Neural progenitor cell (in vitro differentiated cells): Measurements from ENCODE around the gene TMSB4X. TPM values are rescaled to one million over a fixed set of nuclear protein-coding genes. Genes with fewer than 3 reads are reported as not detected.

Source experiments
- DNase-seq: peaks from one replicate; pipeline ENCODE4 v3.0.0-alpha.2; 2016; ENCODE audit warnings: low spot score
- H2AFZ ChIP-seq: fragments of 200-600 bp; sonication (generic); replicated peaks from 2 replicates; pipeline ENCODE4 v1.6.1; 2016; ENCODE audit warnings: antibody characterized with exemption
- H3F3A ChIP-seq: fragments of 200-600 bp; sonication (generic); 2 replicates; pipeline ENCODE4 v1.6.1; 2016; ENCODE audit warnings: antibody characterized with exemption, low read depth
- H3K27ac ChIP-seq: fragments of 200-600 bp; sonication (generic); 2 replicates; pipeline ENCODE4 v1.5.1; 2016; ENCODE audit warnings: mild to moderate bottlenecking
- H3K27me3 ChIP-seq: fragments of 200-600 bp; sonication (generic); 2 replicates; pipeline ENCODE4 v1.6.1; 2016; ENCODE audit warnings: mild to moderate bottlenecking, moderate library complexity
- H3K36me3 ChIP-seq: fragments of 200-600 bp; sonication (generic); 2 replicates; pipeline ENCODE4 v1.5.1; 2016
- H3K4me1 ChIP-seq: fragments of 200-600 bp; sonication (generic); 2 replicates; pipeline ENCODE4 v1.6.1; 2016; ENCODE audit warnings: mixed run types
- H3K4me2 ChIP-seq: fragments of 200-600 bp; sonication (generic); 2 replicates; pipeline ENCODE4 v1.6.1; 2016
- H3K4me3 ChIP-seq: fragments of 200-600 bp; sonication (generic); 2 replicates; pipeline ENCODE4 v1.5.1; 2016
- H3K79me2 ChIP-seq: fragments of 200-600 bp; sonication (generic); 2 replicates; pipeline ENCODE4 v1.6.1; 2016; ENCODE audit warnings: low read depth
- H3K9ac ChIP-seq: fragments of 200-600 bp; sonication (generic); 2 replicates; pipeline ENCODE4 v1.6.1; 2016
- H3K9me3 ChIP-seq: fragments of 200-600 bp; sonication (generic); 2 replicates; pipeline ENCODE4 v1.5.1; 2016; ENCODE audit warnings: low read depth
- H4K20me1 ChIP-seq: fragments of 200-600 bp; sonication (generic); 2 replicates; pipeline ENCODE4 v1.6.1; 2016; ENCODE audit warnings: low read depth
- H3K27ac Mint-ChIP-seq: 3 replicates; pipeline ENCODE4 v1.8.0; 2021; ENCODE audit warnings: mixed read lengths
- H3K27me3 Mint-ChIP-seq: 2 replicates; pipeline ENCODE4 v1.8.0; 2022; ENCODE audit warnings: low read depth, mild to moderate bottlenecking, inconsistent platforms, moderate library complexity, mixed read lengths; ENCODE audit not compliant: insufficient read depth
- H3K36me3 Mint-ChIP-seq: 3 replicates; pipeline ENCODE4 v1.8.0; 2021; ENCODE audit warnings: mixed read lengths
- H3K4me1 Mint-ChIP-seq: 3 replicates; pipeline ENCODE4 v1.8.0; 2021; ENCODE audit warnings: mixed read lengths
- H3K4me3 Mint-ChIP-seq: 3 replicates; pipeline ENCODE4 v1.8.0; 2021; ENCODE audit warnings: mild to moderate bottlenecking, moderate library complexity, mixed read lengths
- H3K9me3 Mint-ChIP-seq: 3 replicates; pipeline ENCODE4 v1.8.0; 2020; ENCODE audit warnings: mixed read lengths
- EZH2 ChIP-seq: fragments of 200-600 bp; sonication (generic); IDR thresholded peaks from 2 replicates; pipeline ENCODE4 v1.6.1; 2017; ENCODE audit warnings: antibody characterized with exemption, mild to moderate bottlenecking, moderate library complexity
- EZH2phosphoT487 ChIP-seq: fragments of 200-600 bp; sonication (generic); IDR thresholded peaks from 2 replicates; pipeline ENCODE4 v1.6.1; 2017; ENCODE audit warnings: antibody characterized with exemption
- total RNA-seq: library from RNA; depleted of rRNA; stranded (reverse); fragments of >200 nt; gene quantifications from 2 replicates; pipeline ENCODE4 v1.2.3, GENCODE V29; 2015; ENCODE audit warnings: low replicate concordance
- TF ChIP-seq, protein P1 (sequence below): fragments of 200-600 bp; sonication (generic); IDR thresholded peaks from 2 replicates; pipeline ENCODE4 v1.5.1; 2017; ENCODE audit warnings: antibody characterized with exemption, mild to moderate bottlenecking

TMSB4X gene
- total RNA-seq, 1 donor from 2014 or later, result 3,462 TPM

DNA sequence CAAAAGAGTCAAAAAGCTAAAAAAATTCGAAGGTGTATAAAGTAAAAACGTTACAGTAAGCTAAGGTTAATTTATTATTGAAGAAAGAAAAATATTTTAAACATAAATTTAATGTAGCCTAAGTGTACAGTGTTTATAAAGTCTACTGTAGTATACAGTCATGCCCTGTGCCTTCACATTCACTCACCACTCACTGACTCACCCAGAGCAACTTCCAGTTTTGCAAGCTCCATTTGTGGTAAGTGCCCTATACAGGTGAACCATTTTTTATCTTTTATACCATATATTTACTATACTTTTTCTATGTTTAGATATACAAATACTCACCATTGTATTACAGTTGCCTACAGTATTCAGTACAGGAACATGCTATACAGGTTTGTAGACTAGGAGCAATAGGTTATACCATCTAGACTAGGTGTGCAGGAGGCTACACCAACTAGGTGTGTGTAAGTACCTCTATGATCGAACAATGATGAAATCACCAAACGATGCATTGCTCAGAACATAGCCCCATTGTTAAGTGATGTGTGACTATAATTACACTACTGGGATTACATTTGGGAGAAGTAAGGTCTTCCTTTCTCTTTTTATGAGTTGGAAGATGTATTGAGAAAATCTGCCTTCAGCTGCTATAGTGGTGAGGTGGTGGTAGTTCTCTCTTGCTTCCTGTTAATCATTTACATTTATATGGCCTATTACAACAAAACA is 27.2 kb downstream of the TMSB4X start:
- Histone ChIP-seq H4K20me1 (no peaks in the 10 kb centered on the region), H3F3A (no peaks in the 10 kb centered on the region), H3K9me3 (no peaks in the 10 kb centered on the region), H2AFZ (no peak overlapping the region), H3K9ac (no peak overlapping the region), H3K27ac (no peak overlapping the region), H3K36me3 (no peaks in the 10 kb centered on the region), H3K4me2 (no peak overlapping the region), H3K4me1 (peaks cover 20% of the 10 kb centered on the region), H3K4me3 (no peak overlapping the region), H3K27me3 (no peaks in the 10 kb centered on the region), H3K79me2 (no peaks in the 10 kb centered on the region)
- H3K4me1 Mint-ChIP-seq, result peaks cover 27% of the 10 kb centered on the region
- peaks cover 7% of the 10 kb centered on the region for H3K9me3 Mint-ChIP-seq
- DNase-seq, result no peak
- no peak overlapping the region for H3K4me3 Mint-ChIP-seq
- no peaks in the 10 kb centered on the region for H3K27me3 Mint-ChIP-seq
- H3K36me3 Mint-ChIP-seq, result no peaks in the 10 kb centered on the region
- TF ChIP-seq EZH2 (no peak), EZH2phosphoT487 (no peak)
- TF ChIP-seq, protein P1, sequence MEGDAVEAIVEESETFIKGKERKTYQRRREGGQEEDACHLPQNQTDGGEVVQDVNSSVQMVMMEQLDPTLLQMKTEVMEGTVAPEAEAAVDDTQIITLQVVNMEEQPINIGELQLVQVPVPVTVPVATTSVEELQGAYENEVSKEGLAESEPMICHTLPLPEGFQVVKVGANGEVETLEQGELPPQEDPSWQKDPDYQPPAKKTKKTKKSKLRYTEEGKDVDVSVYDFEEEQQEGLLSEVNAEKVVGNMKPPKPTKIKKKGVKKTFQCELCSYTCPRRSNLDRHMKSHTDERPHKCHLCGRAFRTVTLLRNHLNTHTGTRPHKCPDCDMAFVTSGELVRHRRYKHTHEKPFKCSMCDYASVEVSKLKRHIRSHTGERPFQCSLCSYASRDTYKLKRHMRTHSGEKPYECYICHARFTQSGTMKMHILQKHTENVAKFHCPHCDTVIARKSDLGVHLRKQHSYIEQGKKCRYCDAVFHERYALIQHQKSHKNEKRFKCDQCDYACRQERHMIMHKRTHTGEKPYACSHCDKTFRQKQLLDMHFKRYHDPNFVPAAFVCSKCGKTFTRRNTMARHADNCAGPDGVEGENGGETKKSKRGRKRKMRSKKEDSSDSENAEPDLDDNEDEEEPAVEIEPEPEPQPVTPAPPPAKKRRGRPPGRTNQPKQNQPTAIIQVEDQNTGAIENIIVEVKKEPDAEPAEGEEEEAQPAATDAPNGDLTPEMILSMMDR, result no peak
- no peak overlapping the region for H3K27ac Mint-ChIP-seq

DNA sequence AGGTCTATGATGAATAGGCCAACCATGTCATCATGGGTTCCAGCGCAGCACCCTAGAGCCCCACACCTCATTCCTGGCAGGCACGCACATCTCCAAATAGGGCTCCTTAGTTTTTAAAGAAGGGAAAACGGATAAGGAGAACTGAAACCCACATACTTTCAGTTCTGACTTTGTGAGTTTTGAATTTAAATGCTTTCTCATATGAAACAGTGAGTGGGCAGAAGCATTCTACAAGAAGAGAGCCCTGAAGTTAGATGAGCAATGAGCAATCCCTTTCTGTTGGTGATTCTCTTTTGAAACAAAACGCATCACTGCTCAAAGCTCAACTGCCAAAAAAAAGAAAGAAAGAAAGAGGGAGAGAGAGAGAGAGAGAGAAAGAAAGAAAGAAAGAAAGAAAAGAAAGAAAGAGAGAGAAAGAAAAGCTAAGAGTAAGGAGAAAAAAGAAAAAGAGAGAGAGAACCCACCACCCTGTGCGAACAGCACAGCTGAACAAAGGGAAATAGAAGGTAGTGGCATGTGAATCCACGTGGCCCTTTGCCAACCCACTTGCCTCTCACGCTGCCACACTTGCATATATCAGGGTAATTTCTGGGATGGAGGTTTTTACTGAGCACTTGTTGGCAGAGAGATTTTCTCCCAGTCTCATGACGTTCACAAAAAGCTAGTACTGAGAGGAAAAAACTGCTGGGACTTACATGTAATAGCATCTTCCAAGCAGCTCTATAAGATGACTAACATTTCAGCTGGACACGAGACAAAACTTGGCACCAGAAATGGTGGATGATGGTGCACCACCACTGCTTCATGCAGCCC is 31.0 kb downstream of the TMSB4X start:
- H3K36me3 Mint-ChIP-seq, result no peaks in the 10 kb centered on the region
- Histone ChIP-seq H3F3A (no peaks in the 10 kb centered on the region), H4K20me1 (no peaks in the 10 kb centered on the region), H3K4me3 (no peak overlapping the region), H3K27ac (no peak overlapping the region), H3K4me1 (no peaks in the 10 kb centered on the region), H3K9ac (no peak overlapping the region), H3K9me3 (no peaks in the 10 kb centered on the region), H3K36me3 (no peaks in the 10 kb centered on the region), H3K4me2 (no peak overlapping the region), H3K27me3 (no peaks in the 10 kb centered on the region), H2AFZ (no peak overlapping the region), H3K79me2 (no peaks in the 10 kb centered on the region)
- H3K27me3 Mint-ChIP-seq, result no peaks in the 10 kb centered on the region
- H3K27ac Mint-ChIP-seq, result no peak overlapping the region
- no peak overlapping the region for H3K4me3 Mint-ChIP-seq
- H3K4me1 Mint-ChIP-seq, result peaks cover 10% of the 10 kb centered on the region
- H3K9me3 Mint-ChIP-seq, result peaks cover 7% of the 10 kb centered on the region
- TF ChIP-seq EZH2phosphoT487 (no peak), EZH2 (no peak)
- TF ChIP-seq, protein P1, result no peak
- no peak for DNase-seq

DNA sequence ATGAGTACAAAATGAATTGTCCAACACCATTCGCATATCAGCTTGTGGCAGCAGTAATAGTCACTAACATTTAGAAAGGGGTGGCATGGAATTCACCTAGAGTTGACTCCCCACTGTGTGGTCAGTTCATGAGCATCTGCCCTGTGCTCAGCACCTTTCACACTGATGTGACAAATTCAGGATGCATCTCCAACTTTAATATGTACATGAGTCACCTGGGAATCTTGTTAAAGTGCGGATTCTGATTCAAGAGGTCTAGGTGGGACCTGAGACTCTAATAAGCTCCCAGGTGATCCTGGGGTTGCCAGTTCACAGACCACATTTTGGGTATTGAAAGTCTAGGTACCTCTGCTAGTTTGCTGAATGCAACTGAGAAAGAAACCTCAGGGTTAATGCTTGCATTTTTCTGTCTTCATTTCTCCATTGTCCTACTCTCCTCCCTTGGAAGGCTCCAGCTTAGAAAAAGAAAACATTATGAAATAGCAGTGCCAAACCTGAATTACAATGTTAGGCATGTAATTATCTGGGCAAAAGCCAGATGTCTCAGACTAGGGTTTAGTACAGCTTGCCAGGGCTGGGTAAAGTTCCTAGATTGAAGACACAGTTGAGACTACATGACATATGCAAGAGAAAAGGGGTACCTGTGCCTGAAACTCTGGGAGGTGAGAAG is 32.7 kb downstream of the TMSB4X start:
- no peaks in the 10 kb centered on the region for H3K36me3 Mint-ChIP-seq
- H3K79me2 ChIP-seq, result no peaks in the 10 kb centered on the region
- no peaks in the 10 kb centered on the region for H3K9me3 ChIP-seq
- H4K20me1 ChIP-seq, result no peaks in the 10 kb centered on the region
- H3K9ac ChIP-seq, result no peak overlapping the region
- DNase-seq, result no peak
- no peak overlapping the region for H3K4me2 ChIP-seq
- H3K36me3 ChIP-seq, result no peaks in the 10 kb centered on the region
- TF ChIP-seq, protein P1, result no peak
- no peak for TF ChIP-seq EZH2phosphoT487
- no peak for TF ChIP-seq EZH2
- H3K4me3 Mint-ChIP-seq, result no peak overlapping the region
- no peaks in the 10 kb centered on the region for H3K27me3 ChIP-seq
- no peak overlapping the region for H2AFZ ChIP-seq
- H3F3A ChIP-seq, result no peaks in the 10 kb centered on the region
- no peak overlapping the region for H3K4me3 ChIP-seq
- no peaks in the 10 kb centered on the region for H3K4me1 ChIP-seq
- H3K9me3 Mint-ChIP-seq, result peaks cover 7% of the 10 kb centered on the region
- no peak overlapping the region for H3K27ac Mint-ChIP-seq
- H3K27ac ChIP-seq, result no peak overlapping the region
- no peaks in the 10 kb centered on the region for H3K27me3 Mint-ChIP-seq
- peaks cover 10% of the 10 kb centered on the region for H3K4me1 Mint-ChIP-seq
